ENCODE measurements around the gene SHBG. TPM values are rescaled to one million over a fixed set of nuclear protein-coding genes. Genes with fewer than 3 reads are reported as not detected.
A peak's percentile ranks its signal among the peaks of the same experiment; 100 is the strongest.
"Not testable (repeated sequence)": the region's sequence is repeated elsewhere in the genome, so short reads cannot be mapped to it uniquely, and the experiment has no call there.

Gene SHBG
- total RNA-seq, 1 experiment from 2014 or later = 0.10 TPM

DNA sequence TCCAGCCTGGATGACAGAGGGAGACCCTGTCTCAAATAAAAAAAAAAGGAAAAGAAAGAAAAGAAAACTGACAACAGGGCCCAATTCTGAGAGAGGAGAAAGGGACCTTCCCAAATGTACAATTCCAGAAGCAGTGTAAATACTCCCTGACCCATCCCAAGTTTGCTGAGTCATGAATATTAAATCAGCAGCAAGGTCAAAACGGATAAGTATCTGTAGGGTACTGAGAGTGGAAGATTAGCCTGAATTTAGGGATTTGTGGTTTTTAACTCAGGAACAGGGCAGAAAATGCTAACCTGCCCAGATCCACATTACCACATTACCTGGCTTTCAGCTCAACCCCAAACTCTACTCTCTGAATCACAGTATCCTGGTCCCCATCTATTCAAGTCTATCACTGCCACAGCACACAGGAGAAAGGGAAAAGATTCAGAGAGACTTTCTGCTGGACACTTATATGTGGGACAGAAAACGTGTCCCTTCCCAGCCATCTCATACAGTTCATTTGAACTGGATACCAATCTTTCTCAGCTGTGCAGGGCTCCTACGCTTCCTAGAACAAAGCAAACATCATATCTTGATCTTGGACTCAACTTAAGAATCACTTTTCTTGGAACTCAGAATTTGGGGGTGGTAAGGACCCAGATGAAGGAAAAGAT, 18.2 kb upstream of the SHBG start:
- DNase-seq (ENCODE audit: extremely low read depth, low read depth) = no peak

DNA sequence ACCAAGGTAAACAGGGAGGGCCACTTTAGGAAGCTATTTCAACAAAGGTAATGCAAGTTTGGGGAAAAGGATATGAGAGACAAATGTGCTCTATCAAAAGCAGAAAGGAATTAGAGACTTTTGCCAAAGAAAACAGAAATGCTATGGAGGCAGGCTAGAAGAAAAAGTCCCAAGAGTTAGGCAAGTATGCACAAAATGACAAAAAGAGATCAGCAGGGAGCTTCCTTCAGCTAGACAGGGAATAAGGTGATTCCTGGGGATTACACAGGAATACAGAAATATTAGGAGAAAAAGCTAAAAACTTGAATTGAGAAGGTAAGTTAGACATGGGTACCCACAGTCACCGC, 17.7 kb upstream of the SHBG start:
- no peak for DNase-seq (ENCODE audit: extremely low read depth, low read depth)

DNA sequence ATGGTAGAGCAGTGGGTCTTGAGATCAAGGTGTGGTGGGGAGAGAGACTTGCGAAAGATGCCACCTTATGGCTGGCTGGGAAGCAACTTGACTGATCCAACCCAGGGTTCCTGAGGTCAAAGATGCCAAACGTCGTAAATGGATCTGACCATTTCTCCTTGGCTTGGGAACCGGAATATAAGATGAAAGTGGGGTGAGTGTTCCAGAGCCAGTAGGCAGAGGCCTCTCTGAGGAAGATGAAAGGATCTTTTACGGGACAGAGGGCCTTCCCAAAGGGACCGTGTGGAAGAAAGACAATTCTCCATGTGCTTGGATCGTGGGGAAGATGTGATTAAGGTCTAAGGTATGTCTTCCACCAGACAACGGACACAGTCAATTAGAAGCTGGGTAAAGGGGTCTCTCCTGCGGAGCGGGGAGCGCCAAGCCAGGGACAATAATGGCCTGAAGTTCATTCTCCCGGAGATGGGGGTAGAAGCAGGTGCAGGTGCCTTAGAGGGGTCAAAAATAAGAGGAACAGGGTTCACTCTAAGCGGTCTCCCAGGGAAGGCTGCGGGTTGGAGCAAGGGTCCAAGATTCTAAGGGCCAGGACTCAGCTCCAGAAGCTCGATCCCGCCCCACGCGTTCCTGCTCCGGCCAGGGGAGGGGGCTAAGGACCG, 16.0 kb upstream of the SHBG start:
- no peak for DNase-seq (ENCODE audit: extremely low read depth, low read depth)

DNA sequence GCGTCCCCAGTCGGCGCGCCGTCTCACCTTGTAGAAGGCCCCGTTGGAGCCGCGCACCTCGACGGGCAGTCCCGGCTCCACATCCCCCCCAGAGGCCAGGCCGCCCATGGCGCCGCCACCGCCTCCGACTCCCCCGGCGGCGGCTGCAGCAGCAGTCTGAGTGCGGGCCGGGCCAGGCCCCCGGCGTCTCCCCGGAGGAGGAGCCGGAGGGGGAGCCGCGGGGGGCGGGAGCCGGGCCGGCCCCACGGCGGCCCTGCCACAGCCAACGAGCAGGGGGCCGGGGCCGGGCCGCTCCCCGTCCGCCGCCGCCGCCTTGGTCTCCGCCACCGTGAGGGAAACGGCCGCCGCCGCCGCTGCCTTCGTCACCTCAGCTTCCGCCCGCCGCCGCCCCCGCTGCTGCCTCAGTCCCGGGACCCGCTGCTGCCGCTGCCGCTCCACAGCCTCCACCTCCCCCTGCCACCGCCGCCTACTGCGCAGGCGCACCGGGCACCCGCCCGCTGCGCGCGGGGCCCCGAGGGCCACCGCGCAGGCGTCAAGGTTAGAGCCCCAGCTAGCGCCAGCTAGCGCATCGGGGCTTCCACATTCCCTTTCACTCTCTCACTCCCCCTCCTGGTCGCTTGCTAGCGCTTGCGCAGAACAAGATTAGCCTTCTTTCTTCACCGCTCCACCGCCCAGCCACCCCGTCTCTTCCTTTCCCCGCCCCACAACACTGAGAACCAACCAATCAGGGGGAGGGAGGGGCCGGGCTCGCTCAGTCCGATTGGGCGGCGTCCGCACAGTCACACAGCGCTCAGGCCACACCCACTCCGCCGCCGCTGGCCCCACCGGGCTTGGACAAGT, 15.3 kb upstream of the SHBG start, which contains the start of gene FXR2:
TSS of gene FXR2 (minus strand) at position 473 of the 840 bp plus-strand sequence. CDS start at position 108, 365 bp downstream.
- DNase-seq (ENCODE audit: extremely low read depth, low read depth) = peak; percentile 100

DNA sequence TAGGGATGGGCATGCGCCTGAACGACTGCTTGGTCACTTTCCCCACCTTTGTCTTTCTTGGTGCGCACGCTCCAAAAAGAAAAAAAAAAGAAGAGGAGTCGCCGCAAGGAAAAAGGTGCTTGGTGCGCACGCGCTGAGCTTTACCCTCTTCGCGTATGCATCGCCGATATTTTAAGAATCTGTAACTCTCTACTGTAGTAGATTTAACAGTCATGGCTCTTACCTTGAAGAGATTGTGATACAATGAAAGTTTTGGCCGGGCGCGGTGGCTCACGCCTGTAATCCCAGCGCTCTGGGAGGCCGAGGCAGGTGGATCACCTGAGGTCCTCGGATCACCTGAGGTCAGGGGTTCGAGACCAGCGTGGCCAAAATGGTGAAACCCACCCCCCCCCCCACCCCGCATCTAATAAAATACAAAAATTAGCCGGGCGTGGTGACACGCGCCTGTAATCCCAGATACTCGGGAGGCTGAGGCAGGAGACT, 14.6 kb upstream of the SHBG start:
- DNase-seq (ENCODE audit: extremely low read depth, low read depth) = no peak

DNA sequence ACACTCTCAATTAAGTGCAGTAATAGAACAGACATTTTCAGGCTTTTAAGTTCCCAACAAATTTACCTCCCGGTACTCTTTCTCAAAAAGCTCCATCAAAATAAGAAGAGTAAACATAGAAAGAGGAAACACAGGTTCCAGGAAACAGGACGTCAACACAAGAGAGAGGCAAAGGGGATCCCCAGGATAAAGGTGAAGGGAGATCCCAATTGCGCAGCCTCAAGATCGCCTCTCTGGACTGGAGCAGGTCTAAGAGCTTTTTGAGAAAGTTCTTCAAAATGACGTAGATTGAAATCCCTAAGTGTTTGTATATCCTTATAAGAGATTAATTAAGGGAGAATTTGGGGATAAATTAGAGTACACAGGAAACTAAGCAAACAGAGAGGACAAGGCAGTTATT, 11.3 kb upstream of the SHBG start:
- no peak for DNase-seq (ENCODE audit: extremely low read depth, low read depth)

DNA sequence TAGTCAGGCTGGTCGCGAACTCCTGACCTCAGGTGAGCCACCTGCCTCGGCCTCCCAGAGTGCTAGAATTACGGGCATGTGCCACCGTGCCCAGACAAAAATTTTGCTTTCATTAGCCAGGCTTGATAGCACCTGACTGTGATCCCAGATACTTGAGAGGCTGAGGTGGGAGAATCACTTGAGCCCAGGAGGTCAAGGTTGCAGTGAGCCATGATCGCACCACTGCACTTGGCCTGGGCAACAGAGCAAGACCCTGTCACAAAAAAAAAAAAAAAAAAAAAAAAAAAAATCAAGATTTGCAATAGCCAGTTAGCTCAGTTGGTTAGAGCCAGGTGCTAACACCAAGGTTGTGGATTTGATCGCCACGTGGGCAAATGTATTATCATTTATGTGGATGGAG, 9.1 kb upstream of the SHBG start:
- DNase-seq (ENCODE audit: extremely low read depth, low read depth) = no peak

DNA sequence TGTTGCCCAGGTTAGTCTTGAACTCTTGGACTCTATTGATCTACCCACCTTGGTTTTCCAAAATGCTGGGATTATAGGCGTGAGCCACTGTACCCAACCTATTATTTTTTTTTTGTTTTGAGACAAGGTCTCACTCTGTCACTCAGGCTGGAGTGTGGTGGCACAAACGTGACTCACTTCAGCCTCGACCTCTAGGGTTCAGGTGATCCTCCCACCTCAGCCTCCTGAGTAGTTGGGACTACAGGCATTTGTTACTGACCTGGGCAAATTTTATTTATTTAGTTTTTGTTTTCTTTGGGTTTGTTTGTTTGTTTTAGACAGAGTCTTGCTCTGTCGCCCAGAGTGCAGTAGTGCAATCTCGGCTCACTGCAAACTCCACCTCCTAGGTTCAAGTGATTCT, 6.3 kb upstream of the SHBG start:
- no peak for DNase-seq (ENCODE audit: extremely low read depth, low read depth)

DNA sequence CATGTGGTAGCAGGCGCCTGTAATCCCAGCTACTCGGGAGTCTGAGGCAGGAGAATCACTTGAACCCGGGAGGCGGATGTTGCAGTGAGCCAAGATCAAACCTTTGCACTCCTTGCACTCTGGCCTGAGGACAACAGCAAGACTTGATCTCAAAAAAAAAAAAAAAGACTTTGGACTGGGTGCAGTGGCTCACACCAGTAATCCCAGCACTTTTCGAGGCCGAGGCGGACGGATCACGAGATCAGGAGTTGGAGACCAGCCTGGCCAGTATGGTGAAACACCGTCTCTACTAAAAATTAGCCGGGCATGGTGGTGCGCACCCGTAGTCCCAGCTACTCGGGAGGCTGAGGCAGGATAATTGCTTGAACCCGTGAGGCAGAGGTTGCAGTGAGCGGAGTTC, 4.2 kb upstream of the SHBG start:
- not testable (repeated sequence) for DNase-seq (ENCODE audit: extremely low read depth, low read depth)

DNA sequence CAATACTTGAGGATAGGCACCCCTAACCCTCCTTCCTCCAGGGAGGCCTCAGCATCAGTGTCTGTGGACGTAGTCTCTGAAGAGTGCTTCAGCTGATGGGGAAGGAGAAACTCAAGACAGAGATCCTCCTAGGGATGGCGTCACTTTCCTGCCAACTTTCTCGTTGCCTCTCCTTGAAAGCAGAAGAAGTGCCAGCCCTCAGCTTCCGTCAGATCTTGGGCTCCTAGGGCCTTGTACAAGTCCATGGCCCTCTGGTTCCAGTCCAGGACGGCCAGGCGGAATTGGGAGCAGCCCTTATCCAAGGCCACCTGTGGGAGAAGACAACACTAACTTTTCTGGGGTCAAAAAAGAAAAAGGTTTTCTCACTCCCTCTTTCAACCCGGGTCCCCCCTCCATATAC, 3.6 kb upstream of the SHBG start:
- DNase-seq (ENCODE audit: extremely low read depth, low read depth) = no peak

DNA sequence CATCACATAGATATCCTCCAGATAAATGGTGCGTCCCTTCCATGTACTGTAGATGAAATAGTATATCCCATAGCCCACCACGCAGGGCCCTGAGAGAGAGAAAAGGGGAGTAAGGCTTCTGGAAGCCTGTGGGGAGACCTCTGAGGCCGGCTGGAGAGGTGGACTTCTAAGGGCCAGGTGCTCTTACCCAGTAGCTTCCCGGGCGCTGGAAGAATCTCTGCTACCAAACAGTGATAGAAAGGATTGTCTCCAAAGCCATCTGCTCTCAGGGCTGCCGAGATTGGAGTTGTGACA, 3.0 kb upstream of the SHBG start:
- no peak for DNase-seq (ENCODE audit: extremely low read depth, low read depth)

DNA sequence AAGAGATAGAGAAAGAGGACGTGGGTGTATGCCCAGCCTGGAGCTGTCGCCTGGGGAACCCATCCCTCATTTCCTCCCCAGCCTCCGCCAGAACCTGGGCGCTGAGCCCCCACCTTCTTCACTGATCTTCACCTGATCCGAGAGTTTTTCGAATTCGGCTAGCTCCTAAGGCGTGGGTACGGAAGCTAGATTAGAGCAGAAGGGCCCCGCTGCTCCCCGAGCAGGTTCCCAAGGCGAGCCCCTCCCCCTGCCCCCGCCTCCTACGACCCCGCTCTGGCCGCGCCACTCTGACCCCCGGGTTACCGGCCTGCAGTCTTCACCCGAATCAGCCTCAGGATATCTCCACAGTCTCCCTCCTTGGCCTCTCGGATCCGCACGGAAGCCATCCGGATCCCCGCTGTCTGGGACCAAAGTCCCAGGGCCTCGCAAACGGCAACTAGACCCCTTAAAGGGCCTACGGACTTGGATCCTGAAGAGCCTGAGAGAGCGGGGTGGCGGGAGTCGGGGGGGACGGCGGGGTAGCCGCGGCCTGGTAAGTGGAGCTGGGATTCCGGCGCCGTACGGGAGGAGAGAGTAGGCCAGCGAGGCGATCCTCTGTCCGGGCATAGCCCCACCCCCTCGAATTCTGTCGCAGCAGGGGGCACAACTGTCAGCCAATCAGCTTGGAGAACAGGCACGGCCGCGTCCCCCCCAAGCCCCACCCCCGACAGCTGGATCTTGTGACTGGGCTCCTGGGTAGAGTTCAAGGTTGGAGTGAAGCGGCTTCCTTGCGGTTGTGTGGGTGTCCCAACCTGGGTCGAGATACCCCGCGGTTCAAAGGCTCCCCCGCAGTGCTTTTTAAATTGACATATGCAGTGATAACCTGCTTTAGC, 2.4 kb upstream of the SHBG start, which contains the start of gene SAT2:
TSS of gene SAT2 (minus strand) at position 572 of the 872 bp plus-strand sequence. CDS start at position 386, 186 bp downstream.
- peak; percentile 93 for DNase-seq (ENCODE audit: extremely low read depth, low read depth)

DNA sequence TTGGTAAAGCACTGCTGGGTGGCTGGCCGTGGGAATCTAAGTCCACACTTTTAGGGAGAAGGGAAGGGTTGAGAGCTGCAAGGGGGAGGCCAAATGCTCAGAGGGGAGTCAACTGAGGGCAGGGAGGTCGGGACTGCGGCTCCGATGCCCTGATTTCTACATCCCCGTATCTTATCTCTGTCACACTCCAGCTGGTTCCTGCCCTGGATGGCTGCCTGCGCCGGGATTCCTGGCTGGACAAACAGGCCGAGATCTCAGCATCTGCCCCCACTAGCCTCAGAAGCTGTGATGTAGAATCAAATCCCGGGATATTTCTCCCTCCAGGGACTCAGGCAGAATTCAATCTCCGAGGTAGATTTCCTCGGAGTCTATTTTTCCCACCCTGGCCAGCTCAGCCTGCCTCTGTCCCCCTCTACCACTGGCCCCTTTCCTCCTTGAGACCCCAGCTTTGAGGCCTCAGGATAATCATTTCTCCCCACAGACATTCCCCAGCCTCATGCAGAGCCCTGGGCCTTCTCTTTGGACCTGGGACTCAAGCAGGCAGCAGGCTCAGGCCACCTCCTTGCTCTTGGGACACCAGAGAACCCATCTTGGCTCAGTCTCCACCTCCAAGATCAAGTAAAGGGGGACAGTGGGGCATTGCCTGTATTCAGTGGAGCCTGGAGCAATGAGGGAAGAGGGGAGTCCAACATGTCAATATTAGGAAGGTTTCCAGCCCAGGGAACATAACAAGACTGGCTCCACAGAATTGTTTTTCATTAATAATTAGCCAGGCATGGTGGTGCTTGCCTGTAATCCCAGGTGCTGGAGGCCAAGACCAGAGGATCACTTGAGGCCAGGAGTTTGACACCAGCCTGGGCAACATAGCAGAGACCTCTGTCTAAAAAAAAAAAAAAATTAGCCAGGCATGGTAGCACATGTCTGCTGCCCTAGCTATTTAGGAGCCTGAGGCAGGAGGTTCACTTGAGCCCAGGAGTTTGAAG, 1.8 kb downstream of the SHBG start:
- no peak for DNase-seq (ENCODE audit: extremely low read depth, low read depth)

DNA sequence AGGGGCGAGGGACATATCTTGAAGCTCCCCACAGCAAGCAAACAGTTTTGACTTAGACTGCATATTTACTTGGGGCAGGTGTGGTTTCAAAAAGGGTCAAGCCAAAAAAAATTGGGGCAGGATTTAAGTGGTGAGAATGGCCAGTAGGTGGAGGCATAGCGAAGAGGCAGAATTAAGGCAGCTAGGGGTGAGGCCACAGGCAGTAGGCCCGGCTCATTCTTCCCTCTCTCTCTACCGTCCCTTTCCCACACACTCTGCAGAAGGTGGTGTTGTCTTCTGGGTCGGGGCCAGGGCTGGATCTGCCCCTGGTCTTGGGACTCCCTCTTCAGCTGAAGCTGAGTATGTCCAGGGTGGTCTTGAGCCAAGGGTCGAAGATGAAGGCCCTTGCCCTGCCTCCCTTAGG, 2.6 kb downstream of the SHBG start:
- DNase-seq (ENCODE audit: extremely low read depth, low read depth) = peak; percentile 44

DNA sequence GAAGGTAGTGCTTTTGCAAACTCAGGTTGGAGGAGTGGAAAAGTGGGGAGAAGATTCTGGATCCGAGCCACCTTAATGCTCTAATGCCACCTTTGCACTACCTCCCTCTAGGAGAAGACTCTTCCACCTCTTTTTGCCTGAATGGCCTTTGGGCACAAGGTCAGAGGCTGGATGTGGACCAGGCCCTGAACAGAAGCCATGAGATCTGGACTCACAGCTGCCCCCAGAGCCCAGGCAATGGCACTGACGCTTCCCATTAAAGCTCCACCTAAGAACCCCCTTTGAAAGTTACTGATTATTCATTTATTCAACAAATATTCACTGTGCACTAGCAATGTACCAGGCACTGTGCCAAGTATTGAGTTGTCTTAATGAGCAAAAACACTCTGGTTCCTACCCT, 3.2 kb downstream of the SHBG start:
- no peak for DNase-seq (ENCODE audit: extremely low read depth, low read depth)

DNA sequence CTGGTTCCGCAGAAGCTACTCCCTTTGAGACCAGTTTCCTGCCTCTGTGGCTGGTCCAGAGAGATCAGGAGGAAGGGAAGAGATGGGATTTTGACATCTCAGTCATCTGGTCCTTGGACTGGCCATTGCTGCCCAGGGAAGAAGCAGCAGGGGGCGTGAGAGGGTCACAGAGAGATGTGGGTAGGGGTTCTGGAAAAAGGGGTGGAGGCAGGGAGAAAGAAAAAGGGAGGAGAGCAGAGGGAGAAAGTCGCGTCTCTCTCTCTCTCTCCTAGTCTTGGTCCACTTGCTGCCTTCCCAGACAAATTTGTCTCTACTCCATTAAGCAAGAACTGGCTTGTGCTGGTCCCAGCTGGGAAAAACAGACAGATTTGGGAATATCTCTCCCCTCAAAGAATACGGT, 4.4 kb downstream of the SHBG start:
- peak; percentile 53 for DNase-seq (ENCODE audit: extremely low read depth, low read depth)

DNA sequence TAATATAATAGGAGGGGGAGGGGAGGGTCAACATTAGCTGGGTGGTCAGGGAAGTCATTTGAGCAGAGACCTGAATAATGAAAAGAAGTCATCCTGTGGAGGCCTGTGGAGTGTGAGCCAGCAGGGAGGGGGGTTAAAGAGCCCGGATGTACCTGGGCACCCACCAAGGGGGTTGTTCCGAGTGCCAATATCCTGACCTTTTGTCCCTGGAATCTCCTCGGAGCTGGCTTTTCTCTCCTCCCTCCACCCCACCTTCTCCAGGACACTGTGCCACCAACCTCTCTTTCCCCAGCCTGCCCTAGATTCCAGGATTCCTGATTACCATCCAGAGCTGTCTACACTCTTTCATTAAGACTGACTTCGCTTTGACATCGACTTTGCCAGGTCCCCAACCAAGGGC, 6.2 kb downstream of the SHBG start:
- no peak for DNase-seq (ENCODE audit: extremely low read depth, low read depth)

DNA sequence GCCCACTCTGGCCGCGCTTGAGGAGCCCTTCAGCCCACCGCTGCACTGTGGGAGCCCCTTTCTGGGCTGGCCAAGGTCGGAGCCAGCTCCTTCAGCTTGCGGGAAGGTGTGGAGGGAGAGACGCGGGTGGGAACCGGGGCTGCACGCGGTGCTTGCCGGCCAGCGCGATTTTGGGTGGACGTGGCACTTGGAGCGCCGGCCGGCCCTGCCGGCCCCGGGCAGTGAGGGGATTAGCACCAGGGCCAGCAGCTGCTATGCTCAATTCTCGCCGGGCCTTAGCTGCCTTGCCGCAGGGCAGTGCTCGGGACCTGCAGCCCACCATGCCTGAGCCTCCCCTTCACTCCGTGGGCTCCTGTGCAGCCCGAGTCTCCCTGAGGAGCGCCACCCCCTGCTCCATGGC, 10.8 kb downstream of the SHBG start:
- no peak for DNase-seq (ENCODE audit: extremely low read depth, low read depth)

DNA sequence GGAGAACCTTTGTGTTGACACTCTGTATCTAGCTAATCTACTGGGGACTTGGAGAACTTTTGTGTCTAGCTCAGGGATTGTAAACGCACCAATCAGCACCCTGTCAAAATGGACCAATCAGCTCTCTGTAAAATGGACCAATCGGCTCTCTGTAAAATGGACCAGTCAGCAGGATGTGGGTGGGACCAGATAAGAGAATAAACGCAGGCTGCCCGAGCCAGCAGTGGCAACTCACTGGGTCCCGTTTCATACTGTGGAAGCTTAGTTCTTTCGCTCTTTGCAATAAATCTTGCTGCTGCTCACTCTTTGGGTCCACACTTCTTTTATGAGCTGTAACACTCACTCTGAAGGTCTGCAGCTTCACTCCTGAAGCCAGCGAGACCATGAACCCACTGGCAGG, 11.7 kb downstream of the SHBG start:
- DNase-seq (ENCODE audit: extremely low read depth, low read depth) = not testable (repeated sequence)

DNA sequence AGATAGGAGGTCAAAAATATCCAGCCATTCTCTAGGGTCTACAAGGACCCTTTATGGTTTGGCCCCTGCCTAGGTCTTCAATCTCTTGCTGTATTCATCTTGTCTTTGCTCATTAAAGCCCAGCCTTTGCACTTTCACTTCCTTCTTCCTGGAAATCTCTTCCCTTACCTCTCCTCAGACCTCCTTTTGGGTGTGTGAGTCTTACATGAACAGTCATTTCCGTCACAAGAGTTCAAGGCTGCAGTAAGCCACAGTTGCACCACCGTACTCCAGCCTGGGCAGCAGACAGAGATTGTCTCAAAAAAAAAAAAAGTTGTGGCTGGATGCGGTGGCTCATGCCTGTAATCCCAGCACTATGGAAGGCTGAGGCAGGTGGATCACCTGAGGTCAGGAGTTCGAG, 14.8 kb downstream of the SHBG start:
- DNase-seq (ENCODE audit: extremely low read depth, low read depth) = no peak

All from NCI-H460 (cell line).